ENCODE results near the gene OR10T2.

Gene OR10T2

DNA sequence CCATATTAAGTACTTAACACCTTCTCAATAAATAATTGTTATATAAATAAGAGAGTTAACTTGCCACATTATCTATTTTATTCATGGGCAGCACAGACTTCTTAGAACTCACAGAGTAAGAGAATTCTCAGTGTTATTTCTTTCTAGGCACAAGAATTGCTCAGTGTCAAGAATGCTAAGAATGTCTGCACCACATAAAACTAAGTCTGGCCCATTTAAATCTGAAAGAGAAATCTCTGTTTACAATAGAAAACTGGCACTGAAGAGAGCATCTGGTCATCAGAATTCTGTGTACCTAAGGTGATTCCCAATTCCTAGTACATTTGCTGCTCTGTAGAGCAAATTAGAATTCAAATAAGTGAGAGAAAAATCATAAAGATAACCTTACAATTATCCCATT is 22.9 kb upstream of the OR10T2 start:
- TF ChIP-seq, protein P1, sequence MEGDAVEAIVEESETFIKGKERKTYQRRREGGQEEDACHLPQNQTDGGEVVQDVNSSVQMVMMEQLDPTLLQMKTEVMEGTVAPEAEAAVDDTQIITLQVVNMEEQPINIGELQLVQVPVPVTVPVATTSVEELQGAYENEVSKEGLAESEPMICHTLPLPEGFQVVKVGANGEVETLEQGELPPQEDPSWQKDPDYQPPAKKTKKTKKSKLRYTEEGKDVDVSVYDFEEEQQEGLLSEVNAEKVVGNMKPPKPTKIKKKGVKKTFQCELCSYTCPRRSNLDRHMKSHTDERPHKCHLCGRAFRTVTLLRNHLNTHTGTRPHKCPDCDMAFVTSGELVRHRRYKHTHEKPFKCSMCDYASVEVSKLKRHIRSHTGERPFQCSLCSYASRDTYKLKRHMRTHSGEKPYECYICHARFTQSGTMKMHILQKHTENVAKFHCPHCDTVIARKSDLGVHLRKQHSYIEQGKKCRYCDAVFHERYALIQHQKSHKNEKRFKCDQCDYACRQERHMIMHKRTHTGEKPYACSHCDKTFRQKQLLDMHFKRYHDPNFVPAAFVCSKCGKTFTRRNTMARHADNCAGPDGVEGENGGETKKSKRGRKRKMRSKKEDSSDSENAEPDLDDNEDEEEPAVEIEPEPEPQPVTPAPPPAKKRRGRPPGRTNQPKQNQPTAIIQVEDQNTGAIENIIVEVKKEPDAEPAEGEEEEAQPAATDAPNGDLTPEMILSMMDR (IDR thresholded peaks at IDR 0.05; ENCODE audit: low read depth, low read length), result no peak
- no peak for DNase-seq
- peaks cover 75% of the 10 kb centered on the region for H3K27me3 ChIP-seq (ENCODE audit: insufficient read depth, low read depth, severe bottlenecking)
- no peak overlapping the region for H3K27ac ChIP-seq
- H3K4me3 ChIP-seq (ENCODE audit: low read depth, low read length), result no peak overlapping the region
- H3K36me3 ChIP-seq, result no peaks in the 10 kb centered on the region
- no peaks in the 10 kb centered on the region for H3K9me3 ChIP-seq (ENCODE audit: severe bottlenecking)

DNA sequence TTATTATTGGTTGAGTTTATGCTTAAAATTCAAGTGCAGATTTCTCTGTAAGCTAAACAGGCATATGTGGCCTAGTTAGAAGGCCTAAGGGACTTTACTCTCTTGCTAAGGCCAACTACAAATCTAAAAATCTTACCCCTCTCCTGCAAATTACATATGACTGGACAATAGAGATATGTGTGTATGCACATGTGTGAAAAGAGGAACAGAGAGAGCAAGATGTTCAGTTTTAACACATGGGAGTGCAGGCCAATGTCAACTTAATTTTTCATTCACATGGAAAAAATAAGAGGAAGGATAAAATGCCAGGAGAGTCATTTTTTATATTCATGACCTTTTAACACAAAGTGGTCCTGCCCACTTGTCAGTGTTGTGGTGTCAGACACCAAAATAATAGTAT is 18.3 kb upstream of the OR10T2 start:
- no peak for DNase-seq
- H3K36me3 ChIP-seq, result no peaks in the 10 kb centered on the region
- TF ChIP-seq, protein P1 (IDR thresholded peaks at IDR 0.05; ENCODE audit: low read depth, low read length), result no peak
- H3K4me3 ChIP-seq (ENCODE audit: low read depth, low read length), result no peak overlapping the region
- no peaks in the 10 kb centered on the region for H3K9me3 ChIP-seq (ENCODE audit: severe bottlenecking)
- no peak overlapping the region for H3K27ac ChIP-seq
- peaks cover 86% of the 10 kb centered on the region for H3K27me3 ChIP-seq (ENCODE audit: insufficient read depth, low read depth, severe bottlenecking)

DNA sequence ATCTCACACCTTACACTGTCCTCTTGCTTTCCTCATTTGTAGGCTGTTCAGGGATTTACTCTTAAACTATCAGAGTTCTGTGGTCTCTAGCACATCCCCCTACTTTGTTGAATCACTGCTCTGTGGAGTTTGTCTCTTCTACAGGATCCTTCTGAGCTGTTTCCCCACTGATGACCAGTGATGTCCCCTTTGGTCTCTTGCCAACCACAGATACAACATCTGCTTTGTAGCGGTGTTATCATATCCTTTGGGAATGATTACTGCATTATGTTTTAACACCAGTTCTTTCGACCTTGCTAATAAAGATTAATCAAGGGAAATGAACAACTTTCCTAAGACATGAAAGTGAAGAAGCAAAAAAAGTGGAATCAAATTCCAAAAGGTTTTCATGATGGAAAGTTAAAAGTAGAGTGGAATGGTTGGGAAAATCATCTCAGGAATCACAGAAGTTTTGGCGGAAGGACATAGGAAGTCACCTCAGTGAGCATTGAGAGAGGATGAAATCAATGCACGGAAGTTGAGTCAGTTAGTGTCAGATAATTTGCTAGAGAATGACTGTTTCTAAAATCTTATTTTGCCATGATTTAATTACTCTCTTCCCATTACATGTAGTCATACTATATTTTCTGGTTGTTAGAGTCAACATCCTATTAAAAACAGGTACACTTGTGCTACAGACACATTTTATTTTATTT is 15.5 kb upstream of the OR10T2 start:
- Histone ChIP-seq H3K27ac (no peak overlapping the region), H3K9me3 (ENCODE audit: severe bottlenecking) (no peaks in the 10 kb centered on the region)
- TF ChIP-seq, protein P1 (IDR thresholded peaks at IDR 0.05; ENCODE audit: low read depth, low read length), result no peak

DNA sequence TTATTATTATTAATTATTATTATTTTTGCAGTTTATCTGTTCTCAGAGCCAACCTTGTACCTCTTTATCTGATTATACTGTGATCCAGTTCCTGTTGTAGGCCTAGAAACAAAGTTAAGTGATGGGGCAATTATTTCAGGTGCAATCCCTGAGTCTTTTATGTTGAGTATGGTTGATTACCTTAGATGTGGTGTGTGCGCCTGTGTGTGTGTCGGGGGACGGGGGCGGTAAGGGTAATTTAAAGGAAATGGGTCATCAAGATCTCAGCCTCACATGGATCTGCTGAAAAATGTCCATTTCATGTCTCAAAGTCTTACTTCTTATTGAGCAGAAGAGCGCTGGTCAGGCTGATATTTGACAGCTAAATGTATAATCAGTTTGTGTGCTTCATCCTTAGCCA is 7.8 kb upstream of the OR10T2 start:
- no peak overlapping the region for H3K4me3 ChIP-seq (ENCODE audit: low read depth, low read length)
- peaks cover 38% of the 10 kb centered on the region for H3K27me3 ChIP-seq (ENCODE audit: insufficient read depth, low read depth, severe bottlenecking)
- TF ChIP-seq, protein P1 (IDR thresholded peaks at IDR 0.05; ENCODE audit: low read depth, low read length), result no peak
- H3K9me3 ChIP-seq (ENCODE audit: severe bottlenecking), result no peaks in the 10 kb centered on the region
- no peak overlapping the region for H3K27ac ChIP-seq
- DNase-seq, result no peak
- H3K36me3 ChIP-seq, result no peaks in the 10 kb centered on the region

More for the DNA sequence above, 15.5 kb upstream of the OR10T2 start:
- Histone ChIP-seq H3K4me3 (ENCODE audit: low read depth, low read length) (no peak overlapping the region), H3K27me3 (ENCODE audit: insufficient read depth, low read depth, severe bottlenecking) (peaks cover 83% of the 10 kb centered on the region), H3K36me3 (no peaks in the 10 kb centered on the region)
- no peak for DNase-seq

DNA sequence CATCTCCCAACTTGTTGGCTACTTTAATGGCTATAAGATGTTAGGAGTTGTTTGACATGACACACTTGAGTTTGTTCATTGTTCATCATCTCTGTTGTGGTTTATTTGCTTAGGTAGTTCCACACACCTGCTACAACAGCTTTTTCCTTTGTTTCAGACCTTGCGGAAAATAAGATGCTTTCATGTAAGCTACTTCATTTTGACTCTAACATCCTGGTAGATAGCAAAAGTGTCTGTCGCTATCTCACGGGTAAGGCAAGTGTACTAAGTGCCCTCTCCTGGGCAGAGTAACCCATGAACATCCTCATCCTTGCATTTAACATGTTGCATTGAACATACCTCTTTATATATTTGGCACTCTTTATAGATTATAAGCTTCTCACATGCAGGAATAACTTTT is 1.6 kb upstream of the OR10T2 start:
- no peak for DNase-seq
- H3K27ac ChIP-seq, result no peak overlapping the region
- peaks cover 64% of the 10 kb centered on the region for H3K27me3 ChIP-seq (ENCODE audit: insufficient read depth, low read depth, severe bottlenecking)
- TF ChIP-seq, protein P1 (IDR thresholded peaks at IDR 0.05; ENCODE audit: low read depth, low read length), result no peak
- no peaks in the 10 kb centered on the region for H3K9me3 ChIP-seq (ENCODE audit: severe bottlenecking)
- no peak overlapping the region for H3K4me3 ChIP-seq (ENCODE audit: low read depth, low read length)
- no peaks in the 10 kb centered on the region for H3K36me3 ChIP-seq

DNA sequence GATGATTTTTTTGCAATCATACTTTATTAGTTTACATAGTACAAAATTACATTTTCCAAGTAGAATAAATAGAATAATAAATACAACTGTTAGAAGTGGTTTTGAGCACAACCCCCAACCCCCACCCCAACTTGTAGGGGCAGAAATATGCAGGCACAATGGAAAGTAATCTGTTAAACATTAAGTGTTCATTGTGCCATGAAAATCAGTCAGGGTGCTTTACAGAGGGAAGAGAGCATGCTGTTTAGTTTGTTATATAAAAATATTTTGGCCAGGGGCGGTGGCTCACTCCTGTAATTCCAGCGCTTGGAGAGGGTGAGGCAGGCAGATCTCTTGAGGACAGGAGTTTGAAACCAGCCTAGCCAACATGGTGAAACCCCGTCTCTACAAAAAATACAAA is 2.6 kb downstream of the OR10T2 start:
- no peak overlapping the region for H3K27ac ChIP-seq
- H3K36me3 ChIP-seq, result no peaks in the 10 kb centered on the region
- H3K4me3 ChIP-seq (ENCODE audit: low read depth, low read length), result no peak overlapping the region
- H3K27me3 ChIP-seq (ENCODE audit: insufficient read depth, low read depth, severe bottlenecking), result peaks cover 79% of the 10 kb centered on the region
- no peaks in the 10 kb centered on the region for H3K9me3 ChIP-seq (ENCODE audit: severe bottlenecking)
- TF ChIP-seq, protein P1 (IDR thresholded peaks at IDR 0.05; ENCODE audit: low read depth, low read length), result no peak
- no peak for DNase-seq

All from WERI-Rb-1 (cell line).